Measurements from ENCODE around the gene ATP5MC3.
"Not testable (repeated sequence)": the region's sequence is repeated elsewhere in the genome, so short reads cannot be mapped to it uniquely, and the experiment has no call there.

ATP5MC3 gene

DNA sequence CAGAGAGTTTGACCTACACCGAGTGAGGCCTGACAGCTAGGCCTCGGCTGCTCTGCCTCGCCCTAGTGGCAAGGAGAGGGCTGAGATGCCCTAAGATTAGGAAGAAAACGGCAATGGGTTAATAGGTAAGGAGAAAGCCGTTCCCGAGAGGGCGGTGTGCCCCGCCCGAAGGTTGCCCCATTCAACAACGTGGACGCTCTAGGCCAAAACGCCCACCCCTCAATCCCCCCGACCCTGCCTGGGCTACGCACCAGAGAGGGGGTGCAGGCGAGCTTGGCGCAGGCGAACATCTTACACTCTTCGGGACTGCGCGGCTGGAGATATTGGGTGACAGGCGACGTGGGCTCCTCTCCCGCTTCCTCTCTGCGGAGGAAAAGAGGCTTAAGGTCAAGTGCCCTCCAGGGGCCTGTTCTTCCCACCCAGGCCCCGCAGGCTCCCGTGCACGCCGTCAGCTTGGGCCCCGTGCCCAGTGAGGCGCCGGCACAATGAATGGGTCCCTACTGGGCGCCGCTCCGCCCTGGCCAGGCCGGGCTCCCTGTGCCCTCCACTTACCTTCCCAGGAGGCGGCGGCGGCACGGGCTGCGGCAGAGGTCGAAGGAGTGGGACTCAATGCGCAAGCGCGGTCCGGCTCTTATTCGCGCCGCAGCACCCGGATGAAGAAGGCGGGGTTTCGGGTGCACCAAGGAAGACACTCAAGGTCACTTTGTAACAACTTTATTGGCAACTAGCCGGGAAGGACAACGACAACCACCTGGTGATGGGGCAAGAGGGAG is at the start of gene ATP5MC3:
TSS of gene ATP5MC3 (minus strand) at position 607 of the 773 bp plus-strand sequence. CDS start at position 290, 317 bp downstream.
- peak; percentile 94 for DNase-seq

DNA sequence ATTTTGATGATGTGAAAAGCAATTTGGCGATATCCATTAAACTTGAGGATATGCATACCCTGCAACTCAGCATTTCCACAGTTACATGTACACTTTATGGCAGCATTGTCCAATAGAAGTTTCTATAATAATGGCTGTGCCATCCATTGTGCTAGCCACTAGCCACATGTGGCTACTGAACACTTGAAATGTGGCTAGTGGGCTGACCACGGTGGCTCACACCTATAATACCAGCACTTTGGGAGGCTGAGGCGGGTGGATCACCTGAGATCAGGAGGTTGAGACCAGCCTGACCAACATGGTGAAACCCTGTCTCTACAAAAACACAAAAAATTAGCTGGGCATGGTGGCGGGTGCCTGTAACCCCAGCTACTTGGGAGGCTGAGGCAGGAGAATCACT is 47.1 kb upstream of the ATP5MC3 start:
- DNase-seq, result not testable (repeated sequence)

DNA sequence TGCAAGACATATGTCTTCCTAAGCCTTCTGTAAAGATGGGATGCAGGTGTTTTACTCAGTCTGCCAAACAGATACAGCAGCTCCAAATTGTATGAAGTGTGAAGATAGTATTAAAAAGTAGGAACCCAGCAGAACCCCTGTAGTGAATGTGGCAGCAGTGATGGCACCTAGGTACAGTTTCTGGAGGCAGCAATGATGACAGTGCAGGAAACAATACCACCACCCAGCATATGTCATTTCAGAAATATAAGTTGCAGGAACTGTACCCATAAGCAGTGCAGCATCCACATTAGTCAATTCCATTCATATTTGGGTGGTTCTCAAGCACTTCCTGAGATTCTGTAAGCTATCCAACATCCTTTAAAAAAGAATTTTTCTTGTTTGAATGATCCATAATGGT is 46.7 kb upstream of the ATP5MC3 start:
- DNase-seq, result no peak

DNA sequence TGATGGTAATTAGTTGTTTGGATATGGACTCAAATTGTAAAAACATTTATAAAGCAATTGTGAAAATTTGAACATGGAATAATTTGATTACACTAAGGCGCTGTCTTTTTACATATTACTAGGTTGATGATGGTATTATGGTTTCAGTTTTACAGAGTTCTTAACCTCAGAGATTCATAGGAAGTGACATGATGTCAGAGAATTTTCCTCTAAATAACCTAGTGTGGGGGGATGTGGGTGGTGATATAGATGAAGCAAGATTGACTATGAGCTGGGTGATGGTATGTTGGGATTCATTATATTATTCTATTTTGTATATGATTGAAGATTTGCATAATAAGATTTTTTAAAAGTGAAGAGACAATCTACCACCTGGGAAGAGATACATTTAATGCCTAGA is 45.9 kb upstream of the ATP5MC3 start:
- peak; percentile 32 for DNase-seq

DNA sequence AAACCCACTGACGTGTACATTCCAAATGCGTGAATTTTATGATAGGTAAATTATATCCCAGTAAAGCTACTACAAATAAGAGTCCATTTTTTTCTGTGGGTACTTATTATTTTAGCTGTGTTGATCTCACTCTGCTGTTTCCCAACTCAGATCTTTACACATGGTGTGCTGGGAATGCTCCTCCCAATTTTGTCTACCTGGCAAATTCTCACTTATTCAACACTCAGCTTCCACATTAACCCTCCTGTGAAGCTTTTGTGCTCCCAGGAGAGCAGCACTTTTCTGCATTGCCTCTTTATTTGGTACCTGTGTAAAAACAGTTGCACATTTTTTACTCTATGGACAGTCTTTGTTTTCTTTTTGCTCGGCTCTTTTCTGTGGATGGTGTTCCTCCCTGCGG is 38.6 kb upstream of the ATP5MC3 start:
- DNase-seq, result no peak

DNA sequence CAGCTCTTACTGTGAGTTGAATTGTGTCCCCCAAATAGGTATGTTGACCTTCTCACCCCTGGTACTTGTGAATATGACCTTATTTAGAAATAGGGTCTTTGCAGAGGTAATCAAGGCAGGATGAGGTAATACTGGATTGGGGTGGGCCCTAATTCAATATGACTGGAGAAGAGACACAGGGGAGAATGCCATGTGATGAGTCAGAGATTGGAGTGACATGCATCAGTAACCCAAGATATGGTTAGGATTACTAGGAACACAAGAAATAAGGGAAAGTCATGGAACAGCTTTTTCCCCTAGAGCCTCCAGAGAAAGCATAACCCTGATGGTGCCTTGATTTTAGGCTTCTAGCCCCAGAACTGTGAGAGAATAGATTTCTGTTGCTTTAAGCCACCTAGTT is 37.0 kb upstream of the ATP5MC3 start:
- DNase-seq, result no peak

DNA sequence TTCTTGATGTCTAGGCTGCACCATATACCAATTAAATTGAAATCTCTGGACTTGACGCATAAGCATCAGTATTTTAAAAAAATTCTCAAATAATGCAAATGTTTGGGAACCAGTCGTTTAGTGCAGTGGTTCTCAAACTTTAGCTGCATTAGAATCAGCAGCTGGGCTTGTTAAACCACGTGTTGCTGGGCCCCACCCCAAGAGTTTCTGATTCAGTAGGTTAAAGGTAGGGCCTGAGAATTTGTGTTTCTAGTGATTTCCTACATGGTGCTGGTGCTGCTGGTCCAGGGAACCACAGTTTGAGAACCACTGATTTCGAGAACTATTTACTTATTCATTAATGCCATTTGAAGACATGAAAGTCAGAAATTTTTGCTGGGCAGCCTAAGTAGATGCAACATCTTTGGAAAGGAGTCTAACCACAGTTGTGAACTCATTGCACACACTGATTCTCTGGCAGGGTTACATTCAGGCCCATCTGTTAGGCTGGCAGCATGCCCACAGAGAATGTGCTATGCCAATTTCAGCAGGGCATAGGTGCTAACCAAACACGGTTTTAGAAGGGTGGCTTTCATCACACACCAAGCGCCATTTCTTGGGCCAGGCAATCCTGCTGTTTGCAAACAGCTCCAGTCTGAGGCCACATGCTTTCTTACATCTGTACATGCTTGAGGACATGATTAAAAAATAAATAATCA is 26.4 kb upstream of the ATP5MC3 start:
- DNase-seq, result no peak

DNA sequence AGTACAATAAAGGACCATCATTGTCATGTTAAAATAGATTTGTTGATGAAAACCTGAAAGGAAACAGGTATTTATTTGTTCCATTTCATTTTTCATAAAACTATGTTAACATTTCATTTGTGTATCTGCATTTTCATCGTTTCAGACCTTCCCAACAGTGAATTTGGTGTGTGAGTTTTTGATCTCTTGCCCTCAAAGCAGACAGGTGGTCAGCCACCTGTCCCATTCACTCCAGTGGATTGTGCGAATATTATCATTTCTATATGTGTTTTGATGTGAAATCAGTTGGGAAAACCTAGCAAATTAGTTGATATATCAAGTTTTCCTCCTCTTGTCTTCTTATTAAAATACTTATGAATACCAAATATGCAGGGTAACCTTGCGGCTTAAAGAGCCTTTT is 25.4 kb upstream of the ATP5MC3 start:
- no peak for DNase-seq

DNA sequence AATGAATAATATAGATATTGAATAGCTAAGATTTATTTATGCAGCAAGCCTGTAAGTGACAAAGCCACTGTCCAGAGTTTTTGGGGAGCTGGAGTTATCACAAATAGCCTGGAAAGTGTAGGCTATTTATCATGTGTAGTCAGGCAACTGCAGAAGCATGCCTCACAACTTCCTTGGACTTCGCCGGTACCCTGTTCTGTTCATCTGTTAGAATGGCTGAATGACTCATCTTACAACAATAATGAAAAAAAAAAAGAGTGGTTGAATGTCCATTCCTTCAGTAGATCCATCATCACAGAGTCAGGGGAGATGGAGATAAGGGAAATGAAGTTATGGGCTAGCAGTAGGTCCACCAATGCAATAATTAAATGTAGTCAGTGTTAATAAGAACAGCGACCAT is 24.0 kb upstream of the ATP5MC3 start:
- DNase-seq, result no peak

DNA sequence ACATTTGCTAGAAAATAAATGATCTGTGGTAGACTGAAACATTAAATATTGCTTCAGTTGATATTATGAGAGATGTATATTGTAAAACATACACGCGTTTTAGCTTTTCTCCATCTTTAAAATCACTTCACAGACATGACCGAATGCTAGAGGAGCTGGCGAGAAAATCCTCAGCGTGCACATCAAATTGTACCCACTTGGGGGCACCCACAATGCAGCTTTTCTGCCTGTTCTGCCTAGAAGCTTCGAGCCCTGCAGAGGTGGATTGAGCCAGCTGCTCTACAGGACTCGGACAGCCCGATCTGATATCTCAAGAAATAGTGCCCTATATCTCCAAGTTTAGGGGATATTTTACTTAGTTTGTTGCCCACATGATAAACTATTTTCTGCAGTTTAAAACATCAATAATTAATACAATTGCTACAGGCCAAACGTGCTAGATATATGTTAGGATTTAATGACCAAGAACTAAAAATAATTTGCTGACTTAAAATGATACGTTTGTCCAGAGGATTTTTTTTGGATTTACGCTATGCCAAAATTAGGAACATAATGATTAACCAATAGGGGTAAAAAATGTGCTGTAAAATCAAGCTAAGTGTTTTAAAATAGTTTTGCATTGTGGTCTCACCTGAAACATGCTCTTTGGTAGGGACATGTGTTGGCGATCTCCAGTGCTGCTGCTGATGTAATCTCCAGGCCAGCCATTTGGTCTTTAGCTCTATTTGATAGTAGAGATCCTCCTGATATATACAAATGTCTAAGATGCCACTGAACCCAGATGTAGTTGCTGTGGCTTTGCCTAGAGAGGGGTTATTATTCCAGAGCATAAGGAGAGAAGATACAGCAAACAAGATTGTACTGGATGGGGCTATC is 22.3 kb upstream of the ATP5MC3 start:
- peak; percentile 66 for DNase-seq

DNA sequence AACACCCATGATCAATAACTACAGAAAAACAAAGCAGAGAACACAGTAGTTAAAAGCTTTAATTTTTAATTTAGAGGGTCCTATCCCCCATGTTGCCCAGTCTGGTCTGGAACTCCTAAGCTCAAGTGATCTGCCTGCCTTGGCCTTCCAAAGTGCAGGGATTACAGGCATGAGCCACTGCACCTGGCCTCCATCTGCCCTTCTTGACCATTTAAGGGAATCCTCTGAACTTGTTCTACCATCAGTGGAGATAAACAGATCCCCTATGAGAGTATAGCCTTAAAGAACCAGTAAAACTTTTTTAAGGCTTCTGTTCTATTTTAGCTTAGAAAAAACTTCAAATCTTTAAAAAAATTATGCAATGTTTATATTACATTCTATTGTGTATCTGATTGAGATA is 13.5 kb upstream of the ATP5MC3 start:
- DNase-seq, result no peak

DNA sequence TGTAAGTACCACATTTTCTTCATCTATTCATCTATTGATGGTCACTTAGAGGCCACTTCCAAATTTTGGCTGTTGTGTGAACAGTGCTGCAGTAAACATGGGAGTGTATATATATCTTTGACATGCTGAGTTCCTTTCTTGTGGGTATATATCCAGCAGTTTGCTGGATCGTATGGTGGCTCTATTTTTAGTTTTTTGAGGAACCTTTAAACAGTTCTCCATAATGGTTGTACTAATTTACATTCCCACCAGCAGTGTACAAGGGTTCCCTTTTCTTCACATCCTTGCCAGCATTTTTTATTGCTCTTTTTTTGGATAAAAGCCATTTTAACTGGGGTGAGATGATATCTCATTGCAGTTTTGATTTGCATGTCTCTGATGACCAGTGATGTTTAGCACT is 7.3 kb upstream of the ATP5MC3 start:
- no peak for DNase-seq

DNA sequence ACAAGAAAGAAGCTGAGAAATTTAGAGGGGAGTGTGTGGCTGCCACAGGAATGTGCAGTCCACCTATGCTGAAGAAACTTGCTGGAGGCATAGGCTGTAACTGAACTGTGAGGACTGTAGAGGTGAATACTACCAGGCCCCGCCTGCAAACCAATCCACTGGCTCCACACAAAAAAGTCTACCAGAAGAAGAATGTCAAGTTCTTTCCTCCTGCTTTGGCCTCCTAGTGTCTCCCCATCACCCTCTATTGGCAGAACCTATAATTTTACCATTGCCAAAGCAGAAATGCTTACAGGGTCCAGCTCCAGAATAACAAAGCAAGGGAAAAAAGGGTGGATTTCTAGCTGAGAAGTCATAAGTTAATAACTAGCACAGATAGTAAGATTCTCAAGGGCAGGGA is 5.9 kb upstream of the ATP5MC3 start:
- DNase-seq, result no peak

DNA sequence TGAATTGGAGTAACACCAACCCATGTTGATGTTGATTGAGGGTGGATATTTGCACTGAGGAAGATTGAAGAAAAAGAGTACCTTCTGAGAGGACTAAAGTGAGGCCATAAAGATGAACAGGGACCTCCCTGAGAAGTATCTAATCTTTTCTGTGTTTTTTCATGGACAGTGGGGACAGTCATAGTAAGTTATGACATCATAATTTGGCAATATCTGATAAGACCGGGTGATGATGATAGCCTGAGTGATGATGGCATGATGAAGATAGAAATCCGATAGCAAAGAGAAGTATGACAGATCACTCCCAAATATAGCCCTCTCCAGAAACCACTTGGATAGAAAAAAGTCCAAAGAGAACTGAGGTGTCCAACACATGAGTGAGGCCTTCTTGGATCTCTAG is 2.2 kb upstream of the ATP5MC3 start:
- no peak for DNase-seq

DNA sequence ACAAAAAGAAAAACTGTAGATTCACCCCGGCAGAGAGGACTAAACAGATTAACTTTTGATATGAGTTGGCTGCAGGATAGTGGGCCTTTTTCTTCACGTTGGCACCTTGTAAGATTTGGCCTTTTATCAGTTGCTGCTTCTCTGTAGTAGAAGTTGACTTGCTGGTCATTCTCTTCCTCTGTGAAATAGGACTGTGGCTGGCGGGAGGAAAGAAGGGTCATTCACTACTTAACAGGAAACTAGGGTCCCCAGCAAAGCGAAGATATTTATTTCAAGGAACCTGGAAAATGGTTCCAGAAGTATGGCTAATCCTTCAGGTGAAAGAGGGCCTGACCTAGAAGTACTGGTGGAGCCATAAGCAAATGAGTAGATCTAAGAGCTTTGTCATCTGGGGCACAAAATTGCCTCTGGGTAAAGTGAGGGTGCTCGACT is 383 bp upstream of the ATP5MC3 start:
- no peak for DNase-seq

DNA sequence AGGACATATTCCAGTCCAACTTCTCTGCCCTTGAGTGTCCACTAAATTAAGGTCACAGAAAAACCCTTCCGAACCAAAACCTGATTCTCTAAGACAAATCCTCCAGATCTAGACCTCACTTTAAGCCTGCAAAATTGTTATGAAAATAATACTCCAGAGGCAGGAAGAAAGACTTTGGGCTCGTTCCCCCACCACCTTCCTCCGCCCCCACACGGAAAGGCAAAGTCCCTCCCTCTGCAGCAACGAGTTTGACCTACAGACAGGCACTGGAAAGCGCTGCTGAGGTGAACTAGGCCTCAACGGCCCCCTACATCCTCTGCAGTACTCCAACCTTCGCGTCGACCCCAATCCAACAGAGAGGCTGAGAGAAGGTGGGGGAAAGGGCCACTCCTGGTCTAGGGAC is 808 bp downstream of the ATP5MC3 start:
- DNase-seq, result peak; percentile 77

DNA sequence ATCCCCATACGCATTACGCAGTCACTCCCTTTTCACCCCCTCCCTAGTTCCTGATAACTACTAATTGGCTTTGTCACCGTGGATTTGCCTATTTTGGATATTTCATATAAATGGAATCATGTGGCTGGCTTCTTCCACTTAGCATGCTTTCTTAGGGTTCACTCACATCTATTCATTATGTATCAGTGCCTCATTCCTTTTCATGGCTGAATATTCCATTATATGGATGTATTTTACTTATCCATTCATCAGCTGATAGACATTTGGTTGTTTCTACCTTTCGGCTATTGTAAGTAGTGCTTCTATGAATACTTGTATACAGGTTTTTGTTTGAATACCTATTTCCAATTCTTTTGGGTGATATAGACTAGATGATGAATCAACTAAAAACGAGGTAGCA is 4.9 kb downstream of the ATP5MC3 start:
- no peak for DNase-seq

DNA sequence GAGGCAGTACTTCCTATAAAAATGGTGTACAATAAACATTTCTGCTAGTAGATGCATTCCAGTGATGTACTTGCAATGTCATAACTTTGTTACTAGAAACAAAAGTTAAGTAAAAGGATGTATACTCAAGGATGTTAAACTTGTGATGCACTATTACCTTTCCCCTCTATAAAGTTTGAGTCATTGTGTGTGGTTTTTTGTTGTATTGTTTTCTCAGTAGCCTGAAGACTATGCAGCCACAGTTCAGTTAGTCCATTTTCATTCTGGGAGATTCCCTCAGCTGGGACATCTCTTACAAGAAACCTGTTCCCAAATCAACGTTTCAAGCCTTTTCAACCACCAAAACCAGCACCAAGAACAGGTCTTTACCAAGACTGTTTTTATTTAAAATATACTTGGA is 5.6 kb downstream of the ATP5MC3 start:
- no peak for DNase-seq

DNA sequence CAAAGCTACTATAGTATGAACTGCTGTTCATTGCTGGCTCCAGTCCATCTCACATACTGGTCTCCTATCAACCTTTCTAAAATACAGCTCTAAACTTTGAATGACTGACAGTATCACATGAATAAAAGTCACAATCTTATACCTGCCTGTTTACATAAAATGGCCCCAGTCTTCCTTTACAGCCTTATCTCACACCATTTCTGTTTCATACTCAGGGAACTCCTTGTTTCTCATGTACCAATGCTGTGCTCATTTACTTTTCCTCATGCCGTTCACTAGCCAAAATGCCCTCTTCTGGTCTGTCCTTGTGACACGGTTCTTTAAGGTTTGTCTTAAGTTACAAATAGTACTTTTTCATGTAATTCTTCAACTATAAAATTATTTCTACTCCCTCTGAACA is 6.2 kb downstream of the ATP5MC3 start:
- DNase-seq, result no peak

DNA sequence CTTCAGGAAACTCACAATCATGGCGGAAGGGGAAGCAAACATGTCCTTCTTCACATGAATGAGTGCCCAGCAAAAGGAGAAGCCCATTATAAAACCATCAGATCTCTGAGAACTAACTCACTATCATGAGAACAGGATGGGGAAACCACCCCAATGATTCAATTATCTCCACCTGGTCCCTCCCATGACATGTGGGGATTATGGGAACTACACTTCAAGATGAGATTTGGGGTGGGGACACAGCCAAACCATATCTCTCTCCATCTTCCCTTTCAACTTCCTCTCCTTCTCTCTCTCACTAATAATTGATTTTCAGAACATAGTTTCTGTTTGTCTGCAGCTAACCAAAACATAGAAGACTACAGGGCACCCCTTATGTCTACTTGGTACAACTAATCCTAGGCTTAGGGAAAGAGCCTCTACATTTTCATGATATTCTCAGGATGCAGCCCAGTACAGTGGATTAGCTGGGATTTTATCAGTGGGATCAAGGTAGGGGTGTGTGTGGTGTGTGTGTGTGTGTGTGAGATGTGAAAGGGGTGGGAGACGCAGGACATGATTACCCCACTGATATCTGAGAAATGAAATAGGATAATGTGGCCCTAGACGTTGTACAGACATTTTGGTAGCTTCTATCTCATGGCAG is 10.7 kb downstream of the ATP5MC3 start:
- DNase-seq, result no peak

DNA sequence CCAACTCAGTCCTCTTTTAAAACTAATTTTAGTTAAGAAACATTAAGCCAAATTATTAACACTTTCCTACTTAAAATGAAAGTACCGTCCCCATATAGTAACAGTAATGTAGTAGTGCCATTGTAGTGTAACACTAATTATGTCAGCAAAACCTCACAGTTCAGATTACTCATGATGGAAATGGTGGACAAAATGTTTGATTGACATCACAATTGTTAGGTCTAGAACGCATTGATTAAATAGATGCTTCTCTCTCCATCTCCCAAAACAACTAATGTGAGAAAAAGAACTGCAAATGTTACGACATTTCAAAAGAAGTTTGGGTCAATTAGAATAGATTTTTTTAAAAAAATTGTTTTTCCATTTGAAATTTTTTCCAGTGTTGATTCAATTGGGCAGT is 12.3 kb downstream of the ATP5MC3 start:
- no peak for DNase-seq

DNA sequence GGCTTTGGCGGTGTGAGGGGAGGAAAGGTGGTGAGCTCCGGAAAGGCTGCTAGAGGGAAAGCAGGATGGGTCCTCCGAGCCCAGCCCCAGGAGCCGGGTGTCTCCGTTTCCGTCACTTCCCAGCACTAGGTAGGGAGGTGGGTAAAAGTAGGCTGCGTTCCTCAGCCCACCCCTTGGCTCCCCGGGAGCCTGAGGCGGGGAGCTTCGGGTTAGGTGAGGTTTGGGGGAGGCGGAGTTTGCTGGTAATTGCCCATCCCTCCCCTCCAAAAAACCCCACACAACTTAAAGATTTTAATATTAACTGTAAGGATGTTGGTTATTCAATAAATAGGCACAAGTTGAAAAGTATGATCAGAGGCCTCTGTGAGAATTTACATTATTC is 13.0 kb downstream of the ATP5MC3 start:
- no peak for DNase-seq
